ENCODE results near the gene ELMO1. TPM values are rescaled to one million over a fixed set of nuclear protein-coding genes. Genes with fewer than 3 reads are reported as not detected.

The ELMO1 gene
- total and polyA plus RNA-seq, 2 donors from 2014 or later = 6.0 to 35.4 TPM

- no peak overlapping the region for H3K4me3 ChIP-seq (ENCODE audit: low read length in 3 of 3)
- DNase-seq (no peak), FAIRE-seq (no peak)
- H3K4me1 ChIP-seq (ENCODE audit: control insufficient read depth in 2 of 3, insufficient read depth in 2 of 3, low read depth in 1 of 3, low read length in 3 of 3) = no peaks in the 10 kb centered on the region
- no peak overlapping the region for H3K9ac ChIP-seq (ENCODE audit: low read length in 3 of 3)
- no peak for TF ChIP-seq CTCF (IDR thresholded peaks at IDR 0.05; ENCODE audit: borderline replicate concordance, extremely low read depth, insufficient read depth)
- no peak overlapping the region for H3K27ac ChIP-seq (ENCODE audit: low read depth in 2 of 2, low read length in 2 of 2)
- no peaks in the 10 kb centered on the region for H3K36me3 ChIP-seq (ENCODE audit: control insufficient read depth in 2 of 3, insufficient read depth in 3 of 3, low read length in 3 of 3)
- no peaks in the 10 kb centered on the region for H3K9me3 ChIP-seq (ENCODE audit: control insufficient read depth in 2 of 3, insufficient read depth in 1 of 3, low read length in 3 of 3)
- intact Hi-C loops (cut with DNase I) = no loop called here
- no peaks in the 10 kb centered on the region for H3K27me3 ChIP-seq (ENCODE audit: control insufficient read depth, insufficient read depth, low read length)
Measured at GRCh38 chr7:37432281-37432920, 16.3 kb downstream of the ELMO1 start.

GRCh38 chr7:37431413-37431812 is 17.3 kb downstream of the ELMO1 start:
- Histone ChIP-seq H3K9me3 (ENCODE audit: control insufficient read depth in 2 of 3, insufficient read depth in 1 of 3, low read length in 3 of 3) (no peaks in the 10 kb centered on the region), H3K4me1 (ENCODE audit: control insufficient read depth in 2 of 3, insufficient read depth in 2 of 3, low read depth in 1 of 3, low read length in 3 of 3) (no peaks in the 10 kb centered on the region), H3K4me3 (ENCODE audit: low read length in 3 of 3) (no peak overlapping the region), H3K9ac (ENCODE audit: low read length in 3 of 3) (no peak overlapping the region), H3K36me3 (ENCODE audit: control insufficient read depth in 2 of 3, insufficient read depth in 3 of 3, low read length in 3 of 3) (no peaks in the 10 kb centered on the region), H3K27me3 (ENCODE audit: control insufficient read depth, insufficient read depth, low read length) (no peaks in the 10 kb centered on the region), H3K27ac (ENCODE audit: low read depth in 2 of 2, low read length in 2 of 2) (no peak overlapping the region)
- intact Hi-C loops (cut with DNase I) = no loop called here
- FAIRE-seq = no peak
- TF ChIP-seq CTCF (IDR thresholded peaks at IDR 0.05; ENCODE audit: borderline replicate concordance, extremely low read depth, insufficient read depth) = no peak
- no peak for DNase-seq

- no peak for TF ChIP-seq CTCF (IDR thresholded peaks at IDR 0.05; ENCODE audit: borderline replicate concordance, extremely low read depth, insufficient read depth)
- no peak overlapping the region for H3K27ac ChIP-seq (ENCODE audit: low read depth in 2 of 2, low read length in 2 of 2)
- intact Hi-C loops (cut with DNase I) = no loop called here
- H3K27me3 ChIP-seq (ENCODE audit: control insufficient read depth, insufficient read depth, low read length) = no peaks in the 10 kb centered on the region
- H3K4me1 ChIP-seq (ENCODE audit: control insufficient read depth in 2 of 3, insufficient read depth in 2 of 3, low read depth in 1 of 3, low read length in 3 of 3) = no peaks in the 10 kb centered on the region
- H3K36me3 ChIP-seq (ENCODE audit: control insufficient read depth in 2 of 3, insufficient read depth in 3 of 3, low read length in 3 of 3) = no peaks in the 10 kb centered on the region
- DNase-seq = no peak
- no peak overlapping the region for H3K9ac ChIP-seq (ENCODE audit: low read length in 3 of 3)
- no peaks in the 10 kb centered on the region for H3K9me3 ChIP-seq (ENCODE audit: control insufficient read depth in 2 of 3, insufficient read depth in 1 of 3, low read length in 3 of 3)
- H3K4me3 ChIP-seq (ENCODE audit: low read length in 3 of 3) = no peak overlapping the region
- FAIRE-seq = no peak
Measured at GRCh38 chr7:37430640-37431039, 18.0 kb downstream of the ELMO1 start.

- FAIRE-seq = no peak
- H3K36me3 ChIP-seq (ENCODE audit: control insufficient read depth in 2 of 3, insufficient read depth in 3 of 3, low read length in 3 of 3) = no peaks in the 10 kb centered on the region
- TF ChIP-seq CTCF (IDR thresholded peaks at IDR 0.05; ENCODE audit: borderline replicate concordance, extremely low read depth, insufficient read depth) = no peak
- no peak overlapping the region for H3K9ac ChIP-seq (ENCODE audit: low read length in 3 of 3)
- no peaks in the 10 kb centered on the region for H3K9me3 ChIP-seq (ENCODE audit: control insufficient read depth in 2 of 3, insufficient read depth in 1 of 3, low read length in 3 of 3)
- no peak overlapping the region for H3K27ac ChIP-seq (ENCODE audit: low read depth in 2 of 2, low read length in 2 of 2)
- intact Hi-C loops (cut with DNase I) = no loop called here
- H3K4me1 ChIP-seq (ENCODE audit: control insufficient read depth in 2 of 3, insufficient read depth in 2 of 3, low read depth in 1 of 3, low read length in 3 of 3) = no peaks in the 10 kb centered on the region
- no peak overlapping the region for H3K4me3 ChIP-seq (ENCODE audit: low read length in 3 of 3)
- H3K27me3 ChIP-seq (ENCODE audit: control insufficient read depth, insufficient read depth, low read length) = no peaks in the 10 kb centered on the region
- no peak for DNase-seq
Measured at GRCh38 chr7:37430171-37430570, 18.5 kb downstream of the ELMO1 start.

Data from kidney (tissue), 14 donors.